ENCODE measurements around the gene RASA3.

Gene RASA3

GRCh38 chr13:114096031-114096485 is 36.4 kb downstream of the RASA3 start:
- H3K4me2 ChIP-seq: peak overlapping the region; percentile 72 to 89 (median 82); a peak in 21 of 22 replicates
- peaks cover 49 to 62% (median 54%) of the 10 kb centered on the region in 11 experiments; a peak in 21 of 22 replicates for H4K20me1 ChIP-seq
- H3K27ac ChIP-seq: peak overlapping the region in 8 of 11 experiments; percentile 12 to 77 (median 62); a peak in 9 of 22 replicates
- H3K36me3 ChIP-seq: peaks cover 3 to 53% (median 25%) of the 10 kb centered on the region in 11 experiments; a peak in 18 of 22 replicates
- TF ChIP-seq Cebpa-rat (IDR thresholded peaks at IDR 0.05): no peak
- H3K4me3 ChIP-seq: no peak overlapping the region
- H3K27me3 ChIP-seq: no peaks in the 10 kb centered on the region
- H3K9ac ChIP-seq: peak overlapping the region in 5 of 11 experiments; percentile 13 to 63 (median 19); a peak in 5 of 22 replicates
- peaks cover 33 to 46% (median 38%) of the 10 kb centered on the region in 11 experiments for H3K9me3 ChIP-seq (replicated peaks in 1 of 11)
- peaks cover 49 to 59% (median 55%) of the 10 kb centered on the region in 10 experiments for H3K4me1 ChIP-seq

- H3K4me3 ChIP-seq: no peak overlapping the region
- H3K9me3 ChIP-seq (replicated peaks in 1 of 11): peaks cover 39 to 52% (median 43%) of the 10 kb centered on the region in 11 experiments
- peaks cover 46 to 53% (median 49%) of the 10 kb centered on the region in 10 experiments for H3K4me1 ChIP-seq
- peak overlapping the region; percentile 72 to 89 (median 82) for H3K4me2 ChIP-seq
- peaks cover 43 to 56% (median 48%) of the 10 kb centered on the region in 11 experiments; a peak in 21 of 22 replicates for H4K20me1 ChIP-seq
- peak overlapping the region in 6 of 11 experiments; percentile 12 to 77 (median 25); a peak in 5 of 22 replicates for H3K27ac ChIP-seq
- H3K36me3 ChIP-seq: peaks cover 3 to 59% (median 25%) of the 10 kb centered on the region in 11 experiments; a peak in 18 of 22 replicates
- peak overlapping the region in 3 of 11 experiments; percentile 13 to 19 (median 15); a peak in 1 of 22 replicates for H3K9ac ChIP-seq
- no peaks in the 10 kb centered on the region for H3K27me3 ChIP-seq
- no peak for TF ChIP-seq Cebpa-rat (IDR thresholded peaks at IDR 0.05)
Measured at GRCh38 chr13:114095486-114095885, 36.9 kb downstream of the RASA3 start.

GRCh38 chr13:114093118-114093517 is 39.3 kb downstream of the RASA3 start:
- peaks cover 53 to 69% (median 60%) of the 10 kb centered on the region in 11 experiments for H3K9me3 ChIP-seq (replicated peaks in 1 of 11)

GRCh38 chr13:114092468-114092867 is 40.0 kb downstream of the RASA3 start:
- H4K20me1 ChIP-seq: peaks cover 22 to 32% (median 25%) of the 10 kb centered on the region in 11 experiments; a peak in 20 of 22 replicates
- peaks cover 59 to 75% (median 66%) of the 10 kb centered on the region in 11 experiments for H3K9me3 ChIP-seq (replicated peaks in 1 of 11)
- no peak overlapping the region for H3K4me2 ChIP-seq
- H3K9ac ChIP-seq: no peak overlapping the region
- no peak for TF ChIP-seq Cebpa-rat (IDR thresholded peaks at IDR 0.05)
- H3K27ac ChIP-seq: no peak overlapping the region
- H3K4me3 ChIP-seq: no peak overlapping the region
- H3K27me3 ChIP-seq: no peaks in the 10 kb centered on the region
- peaks cover 13 to 80% (median 46%) of the 10 kb centered on the region in 11 experiments for H3K36me3 ChIP-seq
- peaks cover 21 to 30% (median 24%) of the 10 kb centered on the region in 10 experiments for H3K4me1 ChIP-seq

More at GRCh38 chr13:114093118-114093517, 39.3 kb downstream of the RASA3 start:
- no peak overlapping the region for H3K4me3 ChIP-seq
- no peak overlapping the region for H3K4me2 ChIP-seq
- H3K9ac ChIP-seq: no peak overlapping the region
- H3K36me3 ChIP-seq: peaks cover 6 to 73% (median 40%) of the 10 kb centered on the region in 11 experiments; a peak in 21 of 22 replicates
- H3K4me1 ChIP-seq: peaks cover 28 to 35% (median 30%) of the 10 kb centered on the region in 10 experiments
- no peak for TF ChIP-seq Cebpa-rat (IDR thresholded peaks at IDR 0.05)
- H3K27ac ChIP-seq: no peak overlapping the region
- H4K20me1 ChIP-seq: peaks cover 29 to 38% (median 30%) of the 10 kb centered on the region in 11 experiments; a peak in 21 of 22 replicates
- H3K27me3 ChIP-seq: no peaks in the 10 kb centered on the region

- no peak for TF ChIP-seq Cebpa-rat (IDR thresholded peaks at IDR 0.05)
- Histone ChIP-seq H3K4me3 (no peak overlapping the region), H4K20me1 (peaks cover 2 to 16% (median 5%) of the 10 kb centered on the region in 11 experiments; a peak in 15 of 22 replicates), H3K27ac (no peak overlapping the region), H3K27me3 (no peaks in the 10 kb centered on the region), H3K4me1 (peaks cover 1 to 10% (median 4%) of the 10 kb centered on the region in 10 experiments), H3K9ac (no peak overlapping the region), H3K36me3 (peaks cover 18 to 74% (median 51%) of the 10 kb centered on the region in 11 experiments), H3K4me2 (no peak overlapping the region), H3K9me3 (replicated peaks in 1 of 11) (peaks cover 65 to 80% (median 72%) of the 10 kb centered on the region in 11 experiments)
Measured at GRCh38 chr13:114090476-114090875, 41.9 kb downstream of the RASA3 start.

GRCh38 chr13:114089751-114090400 is 42.5 kb downstream of the RASA3 start:
- H3K27ac ChIP-seq: no peak overlapping the region
- no peak overlapping the region for H3K9ac ChIP-seq
- H3K9me3 ChIP-seq (replicated peaks in 1 of 11): peaks cover 65 to 79% (median 72%) of the 10 kb centered on the region in 11 experiments
- H4K20me1 ChIP-seq: peaks cover 0 to 10% (median 0%) of the 10 kb centered on the region in 11 experiments; a peak in 6 of 22 replicates
- no peaks in the 10 kb centered on the region for H3K27me3 ChIP-seq
- peaks cover 18 to 68% (median 51%) of the 10 kb centered on the region in 11 experiments for H3K36me3 ChIP-seq
- TF ChIP-seq Cebpa-rat (IDR thresholded peaks at IDR 0.05): no peak
- no peak overlapping the region for H3K4me2 ChIP-seq
- no peak overlapping the region for H3K4me3 ChIP-seq
- peaks cover 0 to 6% (median 0%) of the 10 kb centered on the region in 10 experiments; a peak in 1 of 20 replicates for H3K4me1 ChIP-seq

- H3K4me2 ChIP-seq: no peak overlapping the region
- H4K20me1 ChIP-seq: peaks cover 0 to 7% (median 0%) of the 10 kb centered on the region in 11 experiments; a peak in 4 of 22 replicates
- H3K4me3 ChIP-seq: no peak overlapping the region
- peaks cover 0 to 6% (median 0%) of the 10 kb centered on the region in 10 experiments; a peak in 1 of 20 replicates for H3K4me1 ChIP-seq
- H3K27me3 ChIP-seq: no peaks in the 10 kb centered on the region
- H3K27ac ChIP-seq: no peak overlapping the region
- TF ChIP-seq Cebpa-rat (IDR thresholded peaks at IDR 0.05): no peak
- peaks cover 63 to 74% (median 68%) of the 10 kb centered on the region in 11 experiments for H3K9me3 ChIP-seq (replicated peaks in 1 of 11)
- H3K36me3 ChIP-seq: peaks cover 18 to 63% (median 47%) of the 10 kb centered on the region in 11 experiments
- no peak overlapping the region for H3K9ac ChIP-seq
Measured at GRCh38 chr13:114089341-114089740, 43.1 kb downstream of the RASA3 start.

GRCh38 chr13:114088863-114089262 is 43.6 kb downstream of the RASA3 start:
- peaks cover 0 to 6% (median 0%) of the 10 kb centered on the region in 10 experiments; a peak in 1 of 20 replicates for H3K4me1 ChIP-seq
- H3K4me2 ChIP-seq: no peak overlapping the region
- peaks cover 18 to 58% (median 43%) of the 10 kb centered on the region in 11 experiments for H3K36me3 ChIP-seq
- no peak overlapping the region for H3K9ac ChIP-seq
- H3K4me3 ChIP-seq: no peak overlapping the region
- H3K27me3 ChIP-seq: no peaks in the 10 kb centered on the region
- H4K20me1 ChIP-seq: peaks cover 0 to 7% (median 0%) of the 10 kb centered on the region in 11 experiments; a peak in 3 of 22 replicates
- no peak overlapping the region for H3K27ac ChIP-seq
- peaks cover 58 to 71% (median 64%) of the 10 kb centered on the region in 11 experiments for H3K9me3 ChIP-seq (replicated peaks in 1 of 11)
- TF ChIP-seq Cebpa-rat (IDR thresholded peaks at IDR 0.05): no peak

GRCh38 chr13:114088234-114088633 is 44.2 kb downstream of the RASA3 start:
- peaks cover 0 to 9% (median 0%) of the 10 kb centered on the region in 11 experiments; a peak in 5 of 22 replicates for H4K20me1 ChIP-seq
- TF ChIP-seq Cebpa-rat (IDR thresholded peaks at IDR 0.05): no peak
- no peak overlapping the region for H3K27ac ChIP-seq
- peaks cover 52 to 69% (median 60%) of the 10 kb centered on the region in 11 experiments for H3K9me3 ChIP-seq (replicated peaks in 1 of 11)
- H3K9ac ChIP-seq: no peak overlapping the region
- no peak overlapping the region for H3K4me3 ChIP-seq
- peaks cover 0 to 6% (median 0%) of the 10 kb centered on the region in 10 experiments; a peak in 1 of 20 replicates for H3K4me1 ChIP-seq
- H3K27me3 ChIP-seq: no peaks in the 10 kb centered on the region
- H3K4me2 ChIP-seq: no peak overlapping the region
- peaks cover 18 to 53% (median 40%) of the 10 kb centered on the region in 11 experiments for H3K36me3 ChIP-seq

All from BLaER1 treated with 17β-estradiol and CSF1 and Interleukin-3, amounts not matched to agents 10 nM and 100 nM (cell line).